DMS153 treated with DMSO at 0.1 percent for 48 hours (cell line): ENCODE data around the gene F2RL3.
"Not testable (repeated sequence)": the region's sequence is repeated elsewhere in the genome, so short reads cannot be mapped to it uniquely, and the experiment has no call there.

Experiments
- DNase-seq: peaks from one replicate; lab custom pipeline; 2025; ENCODE audit not compliant: unreplicated experiment; lab: John Stamatoyannopoulos, UW

The F2RL3 gene

GRCh38 chr19:16874250-16874977 is 14.4 kb upstream of the F2RL3 start:
- no peak for DNase-seq

GRCh38 chr19:16874978-16875299 is 13.9 kb upstream of the F2RL3 start:
- not testable (repeated sequence) for DNase-seq

GRCh38 chr19:16875584-16876555 is 12.9 kb upstream of the F2RL3 start:
- DNase-seq = no peak

GRCh38 chr19:16876904-16877361 is 11.9 kb upstream of the F2RL3 start:
- DNase-seq = no peak

- DNase-seq = no peak
Observed at GRCh38 chr19:16877581-16877980, 11.2 kb upstream of the F2RL3 start.

GRCh38 chr19:16878181-16878965 is 10.4 kb upstream of the F2RL3 start:
- DNase-seq = no peak

GRCh38 chr19:16880884-16881554 is 7.8 kb upstream of the F2RL3 start:
- no peak for DNase-seq

GRCh38 chr19:16882146-16882545 is 6.7 kb upstream of the F2RL3 start:
- no peak for DNase-seq

- DNase-seq = no peak
Observed at GRCh38 chr19:16883522-16883921, 5.3 kb upstream of the F2RL3 start.

GRCh38 chr19:16885166-16885565 is 3.6 kb upstream of the F2RL3 start:
- no peak for DNase-seq

- no peak for DNase-seq
Observed at GRCh38 chr19:16886305-16886880, 2.4 kb upstream of the F2RL3 start.

- no peak for DNase-seq
Observed at GRCh38 chr19:16887353-16888265, 1.2 kb upstream of the F2RL3 start.

- DNase-seq = no peak
Observed at GRCh38 chr19:16889366-16889882, 625 bp downstream of the F2RL3 start.

GRCh38 chr19:16889883-16890460 is 1.2 kb downstream of the F2RL3 start:
- no peak for DNase-seq

GRCh38 chr19:16890461-16891184 is 1.8 kb downstream of the F2RL3 start:
- DNase-seq = no peak

- DNase-seq = no peak
Observed at GRCh38 chr19:16891696-16892382, 3.0 kb downstream of the F2RL3 start.

- no peak for DNase-seq
Observed at GRCh38 chr19:16892436-16892835, 3.6 kb downstream of the F2RL3 start.
